ENCODE data around the gene EXOC2.

EXOC2 gene

DNA sequence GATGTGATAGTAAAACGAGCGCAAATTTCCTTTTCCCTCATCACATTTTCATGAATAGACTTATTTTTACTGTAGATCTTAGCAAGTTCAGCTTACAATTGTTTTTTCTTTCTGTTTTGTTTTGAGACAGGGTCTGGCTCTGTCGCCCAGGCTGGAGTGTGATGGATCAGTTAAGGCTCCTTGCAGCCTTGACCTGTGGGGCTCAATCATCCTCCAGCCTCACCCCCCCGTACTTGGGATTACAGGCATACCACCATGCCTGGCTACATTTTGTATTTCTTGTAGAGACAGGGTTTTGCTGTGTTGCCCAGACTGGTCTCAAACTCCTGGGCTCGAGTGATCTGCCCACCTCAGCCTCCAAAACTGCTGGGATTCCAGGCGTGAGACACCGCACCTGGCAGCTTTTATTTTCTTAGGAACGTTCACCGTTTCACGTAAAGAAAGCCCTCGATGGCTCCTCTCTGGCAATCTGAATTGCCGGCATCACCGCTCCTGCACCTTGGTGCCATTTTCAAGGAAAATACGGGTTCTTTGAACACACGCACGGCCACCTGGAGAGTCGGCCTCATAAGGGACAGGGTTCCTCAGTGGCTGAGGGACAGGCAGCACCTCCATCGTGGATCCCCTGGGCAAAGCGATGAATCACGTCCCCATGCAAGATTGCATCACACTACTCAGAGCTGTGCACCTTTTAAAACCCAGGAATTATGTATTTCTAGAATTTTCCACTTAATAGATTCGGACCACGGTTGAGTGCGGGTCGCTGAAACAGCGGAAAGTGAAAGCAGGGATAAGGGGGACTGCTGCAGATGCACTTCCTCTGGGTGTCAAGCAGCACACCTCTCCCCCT lies 222.7 kb downstream of the EXOC2 start:
- no peak for DNase-seq

GRCh38 chr6:467671-468082 lies 225.3 kb downstream of the EXOC2 start:
- DNase-seq: no peak

- DNase-seq: no peak
Observed at GRCh38 chr6:467111-467510, 225.8 kb downstream of the EXOC2 start.

GRCh38 chr6:466564-466963 lies 226.4 kb downstream of the EXOC2 start:
- DNase-seq: no peak

- no peak for DNase-seq
Observed at GRCh38 chr6:465531-466348, 227.2 kb downstream of the EXOC2 start.

- DNase-seq: no peak
Observed at GRCh38 chr6:456887-457286, 236.1 kb downstream of the EXOC2 start.

- DNase-seq: no peak
Observed at GRCh38 chr6:456358-456867, 236.5 kb downstream of the EXOC2 start.

- DNase-seq: no peak
Observed at GRCh38 chr6:455835-456234, 237.1 kb downstream of the EXOC2 start.

GRCh38 chr6:455006-455585 lies 237.8 kb downstream of the EXOC2 start:
- DNase-seq: no peak

GRCh38 chr6:454148-454991 lies 238.6 kb downstream of the EXOC2 start:
- no peak for DNase-seq

DNA sequence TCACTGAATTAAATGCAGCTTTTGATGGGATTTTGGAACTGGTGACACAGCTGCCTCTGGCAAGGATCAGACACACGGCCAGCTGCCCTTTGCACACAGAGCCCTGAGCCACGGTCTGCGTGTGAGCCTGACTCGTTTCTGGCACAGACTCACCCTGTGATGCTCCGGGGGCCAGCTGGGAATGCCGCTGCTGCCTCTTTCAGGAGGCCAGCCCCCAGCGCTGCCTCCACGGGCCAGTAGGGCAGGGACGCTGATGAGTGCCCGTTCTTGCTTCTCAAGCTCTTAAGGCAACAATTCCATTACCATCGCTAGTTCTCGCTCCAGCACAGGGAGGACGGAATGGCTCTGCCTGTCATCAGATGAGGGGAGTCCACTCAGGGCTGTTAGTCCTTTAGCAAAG lies 239.8 kb downstream of the EXOC2 start:
- peak in 54 of 56 donors; percentile 9 to 87 (median 66) for DNase-seq

GRCh38 chr6:452301-453067 lies 240.5 kb downstream of the EXOC2 start:
- peak in 4 of 56 donors; percentile 15 to 43 (median 42) for DNase-seq

DNA sequence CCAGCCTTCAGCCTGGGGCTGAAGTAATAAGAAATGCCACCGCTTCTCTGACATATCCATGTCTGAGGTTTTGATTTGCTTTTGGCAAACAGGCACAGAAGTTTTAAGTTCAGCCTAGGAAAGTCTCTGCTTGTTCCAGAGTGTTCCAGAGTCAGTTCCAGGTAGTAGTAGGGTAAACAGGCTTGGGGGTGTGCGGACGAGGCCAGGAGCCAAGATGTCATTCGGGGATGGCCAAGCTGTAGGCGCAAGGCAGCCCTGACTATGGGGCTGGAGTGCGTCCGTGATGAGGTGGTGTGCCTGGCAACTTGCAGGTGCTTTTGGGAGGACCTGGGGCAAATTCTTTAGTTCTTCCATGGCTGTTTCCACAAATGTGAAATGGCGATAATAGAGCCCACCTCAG lies 241.1 kb downstream of the EXOC2 start:
- DNase-seq: no peak

DNA sequence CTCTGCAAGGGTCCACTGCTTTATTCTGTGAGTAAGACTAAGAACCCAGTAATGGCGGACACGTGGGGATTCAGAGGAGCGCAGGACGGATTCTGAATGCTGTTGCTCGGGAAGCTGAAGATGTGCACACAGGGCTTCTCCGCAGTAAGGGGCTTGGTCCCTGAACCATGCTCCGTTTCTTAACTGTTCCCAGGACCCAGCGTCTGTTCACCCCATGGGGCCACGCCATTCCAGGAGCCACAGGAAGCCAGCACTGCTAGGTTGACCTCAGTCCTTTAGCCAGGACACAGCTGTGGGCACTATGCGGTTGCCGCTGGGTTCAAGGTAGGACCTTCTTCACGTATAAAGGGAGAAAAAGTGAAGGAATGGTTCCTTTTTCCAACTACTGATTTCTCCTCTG lies 241.6 kb downstream of the EXOC2 start:
- no peak for DNase-seq

DNA sequence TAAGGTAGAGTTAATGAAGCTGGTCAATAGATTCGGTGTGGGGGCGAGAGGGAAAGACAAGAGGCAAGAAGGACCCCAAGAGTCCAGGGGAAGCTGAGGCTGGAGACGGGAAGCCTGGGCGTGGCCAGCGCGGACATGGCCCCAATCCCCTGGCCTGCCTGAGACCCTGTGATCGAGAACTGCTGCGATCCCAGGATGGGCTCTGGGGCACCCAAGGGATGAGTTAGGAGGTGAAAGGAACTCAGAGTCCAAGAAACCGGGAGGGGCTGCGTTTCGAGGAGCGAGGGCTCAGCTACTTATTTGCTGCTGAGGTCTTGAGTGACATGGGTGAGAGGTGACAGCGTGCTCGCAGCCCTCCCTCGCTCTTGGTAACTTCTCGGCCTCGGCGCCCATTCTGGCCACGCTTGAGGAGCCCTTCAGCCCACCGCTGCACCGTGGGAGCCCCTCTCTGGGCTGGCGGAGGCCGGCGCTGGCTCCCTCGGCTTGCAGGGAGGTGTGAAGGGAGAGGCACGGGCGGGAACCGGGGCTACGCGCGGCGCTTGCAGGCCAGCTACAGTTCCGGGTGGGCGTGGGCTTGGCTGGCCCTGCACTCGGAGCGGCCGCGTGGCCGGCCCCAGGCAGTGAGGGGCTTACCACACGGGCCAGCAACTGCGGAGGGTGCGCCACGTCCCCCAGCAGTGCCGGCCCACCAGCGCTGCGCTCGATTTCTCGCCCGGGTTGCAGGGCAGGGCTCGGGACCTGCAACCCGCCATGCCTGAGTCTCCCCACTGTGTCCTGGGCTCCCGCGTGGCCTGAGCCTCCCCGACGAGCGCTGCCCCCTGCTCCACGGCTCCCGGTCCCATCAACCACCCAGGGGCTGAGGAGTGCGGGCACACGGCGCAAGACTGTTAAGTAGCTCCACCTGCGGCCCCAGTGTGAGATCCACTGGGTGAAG lies 243.2 kb downstream of the EXOC2 start:
- DNase-seq: no peak

DNA sequence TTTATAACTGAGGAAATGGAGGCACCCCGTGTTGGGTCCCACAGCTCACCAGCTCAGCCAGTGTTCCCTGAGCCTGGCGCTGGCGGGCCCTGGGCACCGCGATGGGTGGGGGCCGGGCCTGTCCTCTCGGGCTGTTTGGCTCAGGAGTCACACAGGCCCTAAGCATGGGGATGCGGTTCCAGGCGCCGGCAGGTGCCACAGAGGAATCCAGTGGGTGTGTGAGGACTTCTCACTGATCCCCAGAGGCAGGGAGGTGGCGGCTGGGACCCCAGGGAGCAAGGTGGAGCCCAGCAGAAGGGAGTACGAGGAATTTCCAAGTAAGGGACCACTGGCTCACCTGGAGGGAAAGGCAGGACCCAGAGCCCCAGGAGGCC lies 243.9 kb downstream of the EXOC2 start:
- no peak for DNase-seq

DNA sequence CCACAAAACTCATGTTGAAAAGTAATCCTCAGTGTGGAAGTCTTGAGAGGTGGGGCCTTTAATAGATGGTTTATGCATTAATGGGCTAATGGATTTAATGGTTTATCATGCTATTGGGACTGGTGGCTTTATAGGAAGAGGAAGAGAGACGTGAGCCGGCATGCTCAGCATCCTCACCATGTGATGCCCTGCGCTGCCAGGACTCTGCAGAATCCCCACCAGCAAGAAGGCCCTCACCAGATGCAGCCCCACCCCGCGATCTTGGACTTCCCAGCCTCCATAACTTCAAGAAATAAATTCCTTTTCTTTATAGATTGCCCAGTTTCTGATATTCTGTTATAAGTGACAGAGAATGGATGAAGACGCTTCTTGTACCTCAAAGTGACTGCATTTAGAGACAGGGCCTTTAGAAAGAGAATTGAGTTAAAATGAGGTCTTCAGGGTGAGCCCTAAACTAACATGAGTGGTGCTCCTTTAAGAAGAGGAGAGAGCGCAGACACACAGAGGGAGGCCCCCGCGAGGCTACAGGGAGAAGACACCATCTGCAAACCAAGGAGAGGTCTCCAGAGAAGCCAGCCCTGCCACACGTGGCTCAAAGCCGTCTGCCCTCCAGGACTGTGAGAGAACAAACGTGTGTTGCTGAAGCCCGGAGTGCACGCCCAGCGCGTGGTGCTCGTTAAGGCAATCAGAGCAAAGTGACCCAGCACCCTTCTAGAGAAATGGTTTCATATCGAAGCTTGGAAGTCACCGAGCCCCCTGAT lies 244.5 kb downstream of the EXOC2 start:
- no peak for DNase-seq
